Common myeloid progenitor, CD34-positive (primary cell): ENCODE results near the gene SLC25A51. TPM values are rescaled to one million over a fixed set of nuclear protein-coding genes. Genes with fewer than 3 reads are reported as not detected.
A peak's percentile ranks its signal among the peaks of the same experiment; 100 is the strongest.

ENCODE experiments used
- CTCF ChIA-PET: fragments of 350-600 bp; sonication (Branson Sonifier 250); formaldehyde crosslinking; loops from one replicate; lab custom pipeline; 2021; ENCODE audit warnings: antibody characterized with exemption; lab: Charles Lee
- POLR2A ChIA-PET: fragments of 350-600 bp; sonication (Branson Sonifier 250); formaldehyde crosslinking; loops from one replicate; lab custom pipeline; 2021; ENCODE audit warnings: antibody characterized with exemption; lab: Charles Lee
- DNase-seq, 3 donors: peaks; one replicate each; pipeline versions ENCODE4 v3.0.0 to v3.0.0-alpha.2; 2013
- H3K27ac ChIP-seq, 2 experiments: 1 replicate in 1 of 2; 2 replicates in 1 of 2; pipeline ENCODE4 v1.7.0; 2013; ENCODE audit warnings: inconsistent platforms in 2 of 2, low read length in 2 of 2, mild to moderate bottlenecking in 2 of 2, low read depth in 1 of 2, moderate library complexity in 1 of 2; ENCODE audit not compliant: severe bottlenecking in 2 of 2, insufficient read depth in 1 of 2, poor library complexity in 1 of 2
- H3K27me3 ChIP-seq, 5 experiments: replicated peaks in 2 of 5; 1 replicate in 3 of 5; 2 replicates in 2 of 5; pipeline versions ENCODE4 v1.6.1 to v1.7.0; 2013; ENCODE audit warnings: low read length in 4 of 5, mild to moderate bottlenecking in 2 of 5, moderate library complexity in 2 of 5, inconsistent platforms in 1 of 5; ENCODE audit not compliant: insufficient read depth in 5 of 5, control insufficient read depth in 4 of 5
- H3K36me3 ChIP-seq, 4 experiments: 1 replicate in 2 of 4; 2 replicates in 2 of 4; pipeline versions ENCODE4 v1.6.1 to v1.7.0; 2013; ENCODE audit warnings: low read length in 3 of 4, control low read depth in 1 of 4, mild to moderate bottlenecking in 1 of 4; ENCODE audit not compliant: control insufficient read depth in 4 of 4, insufficient read depth in 4 of 4
- H3K4me1 ChIP-seq, 4 experiments: 1 replicate in 3 of 4; 2 replicates in 1 of 4; pipeline versions ENCODE4 v1.6.1 to v1.7.1; 2013; ENCODE audit warnings: low read length in 3 of 4, mild to moderate bottlenecking in 3 of 4, control low read depth in 1 of 4, inconsistent platforms in 1 of 4, moderate library complexity in 1 of 4; ENCODE audit not compliant: control insufficient read depth in 4 of 4, insufficient read depth in 4 of 4; ENCODE audit errors: control extremely low read depth in 1 of 4
- H3K4me3 ChIP-seq, 7 experiments: 1 replicate in 4 of 7; 2 replicates in 3 of 7; pipeline versions ENCODE4 v1.5.1 to v1.7.0; 2013; ENCODE audit warnings: mild to moderate bottlenecking in 7 of 7, low read length in 6 of 7, moderate library complexity in 6 of 7, inconsistent platforms in 2 of 7, low read depth in 2 of 7, control low read depth in 1 of 7; ENCODE audit not compliant: insufficient read depth in 4 of 7, control insufficient read depth in 1 of 7; ENCODE audit errors: extremely low read depth in 1 of 7
- H3K9me3 ChIP-seq, 5 experiments: 1 replicate in 4 of 5; 2 replicates in 1 of 5; pipeline versions ENCODE4 v1.6.1 to v1.7.1; 2013; ENCODE audit warnings: low read length in 4 of 5, mild to moderate bottlenecking in 2 of 5, inconsistent platforms in 1 of 5, low read depth in 1 of 5, moderate library complexity in 1 of 5; ENCODE audit not compliant: control insufficient read depth in 4 of 5, insufficient read depth in 2 of 5; ENCODE audit errors: control extremely low read depth in 1 of 5
- WGBS: methylation state at CpG from one replicate; pipeline ENCODE4 v1.1.5; 2013; ENCODE audit not compliant: insufficient coverage; 5-methylcytosine and 5-hydroxymethylcytosine counted together
- polyA plus RNA-seq: library from polyadenylated mRNA; unstranded; fragments of 120-200 nt; gene quantifications from one replicate; pipeline ENCODE4 v1.2.1, GENCODE V29; 2013

SLC25A51 gene, protein sequence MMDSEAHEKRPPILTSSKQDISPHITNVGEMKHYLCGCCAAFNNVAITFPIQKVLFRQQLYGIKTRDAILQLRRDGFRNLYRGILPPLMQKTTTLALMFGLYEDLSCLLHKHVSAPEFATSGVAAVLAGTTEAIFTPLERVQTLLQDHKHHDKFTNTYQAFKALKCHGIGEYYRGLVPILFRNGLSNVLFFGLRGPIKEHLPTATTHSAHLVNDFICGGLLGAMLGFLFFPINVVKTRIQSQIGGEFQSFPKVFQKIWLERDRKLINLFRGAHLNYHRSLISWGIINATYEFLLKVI
- 11.5 TPM for polyA plus RNA-seq

DNA sequence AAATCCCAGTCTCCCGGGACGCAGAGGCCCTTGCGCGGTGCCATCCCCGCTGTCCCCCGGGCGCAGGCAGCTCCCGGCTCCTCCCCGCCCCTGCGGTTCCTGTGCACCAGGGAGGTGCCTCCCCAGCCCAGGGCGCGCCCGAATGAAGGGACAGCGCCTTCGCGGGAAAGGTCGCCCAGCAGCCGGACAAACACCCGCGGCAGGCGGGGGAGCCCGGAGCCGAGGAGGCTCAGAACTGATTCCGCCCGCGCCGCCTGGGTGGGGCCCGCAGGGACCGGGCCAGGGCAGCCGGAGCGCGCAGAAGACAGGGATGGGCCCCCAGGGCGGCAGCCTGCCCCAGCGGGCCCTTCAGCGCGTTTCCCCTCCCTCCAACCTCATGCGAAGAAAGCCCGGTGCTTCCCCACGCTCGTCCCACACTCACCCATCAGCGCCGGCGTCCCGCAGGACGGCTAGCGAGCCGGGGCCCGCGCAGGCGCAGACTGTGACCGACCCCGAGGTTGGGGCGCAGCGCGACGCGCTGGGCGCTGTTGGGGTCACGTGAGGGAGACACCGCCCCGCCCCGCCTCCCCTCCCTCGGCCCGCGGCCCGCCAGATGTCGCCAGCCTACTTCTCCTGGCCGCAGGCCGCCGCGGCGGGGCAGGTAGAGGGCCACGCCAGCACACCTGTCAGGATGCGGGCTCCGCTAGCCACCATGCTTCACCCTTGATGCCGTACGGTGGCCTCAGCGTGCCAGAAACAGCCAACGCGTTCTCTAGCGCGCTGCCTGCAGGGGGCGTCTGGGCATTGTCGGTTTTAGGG is at the start of gene SLC25A51:
SLC25A51 (minus strand) TSS at position 481 of the 798 bp plus-strand sequence. CDS start 15,577 bp downstream, outside the sequence.
- Histone ChIP-seq H3K27ac (peak within 1 kb of the TSS; percentile 13 to 77), H3K9me3 (no peaks in the 10 kb centered on the region), H3K27me3 (no peaks in the 10 kb centered on the region), H3K4me1 (peaks cover 10 to 29% (median 19%) of the 10 kb centered on the region in 4 experiments), H3K36me3 (peaks cover 0 to 7% (median 3%) of the 10 kb centered on the region in 4 experiments), H3K4me3 (peak within 1 kb of the TSS; percentile 75 to 95 (median 91))
- ChIA-PET CTCF (interaction anchor here (0.7 to 2.5 kb wide), 6 partner anchors 8 to 457 kb away, joined by 3 to 8 read pairs (median 4); no protein-coding TSS in a partner anchor), POLR2A (interaction anchor here (0.7 kb wide), 1 partner anchor 167 kb away, joined by 3 read pairs; no protein-coding TSS in a partner anchor)
- under 1% methylated on average over 75 of the region's 84 CpGs for WGBS
- peak; percentile 93 to 96 (median 95) for DNase-seq

GRCh38 chr9:37953206-37953774 is 49.4 kb upstream of the SLC25A51 start:
- H3K4me3 ChIP-seq, result no peak overlapping the region
- no peak overlapping the region for H3K27ac ChIP-seq
- DNase-seq, result no peak
- 95% methylated on average over 2 of the region's 5 CpGs for WGBS
- no peaks in the 10 kb centered on the region for H3K27me3 ChIP-seq
- peaks cover 0 to 14% (median 0%) of the 10 kb centered on the region in 4 experiments for H3K36me3 ChIP-seq
- H3K9me3 ChIP-seq, result no peaks in the 10 kb centered on the region
- POLR2A ChIA-PET, result no interaction called here
- H3K4me1 ChIP-seq, result no peaks in the 10 kb centered on the region
- CTCF ChIA-PET, result no interaction called here

DNA sequence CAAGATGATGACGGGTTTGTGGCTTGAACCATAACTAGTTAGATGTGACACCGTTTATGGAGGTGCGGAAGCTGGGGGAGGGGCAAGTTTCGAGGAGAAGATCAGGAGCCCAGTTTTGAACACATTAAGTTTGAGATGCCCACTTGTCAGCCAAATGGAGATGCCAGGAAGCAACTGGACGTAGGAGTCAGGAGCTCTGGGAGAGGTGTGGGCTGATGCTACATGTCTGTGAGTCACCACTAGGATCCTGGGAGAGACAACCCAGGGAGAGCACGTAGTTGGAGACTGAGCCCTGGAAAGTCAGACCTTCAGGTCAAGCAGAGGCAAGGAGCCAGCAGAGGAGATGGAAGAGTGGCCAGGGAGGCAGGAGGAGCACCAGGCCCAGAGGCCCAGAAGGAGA is 48.8 kb upstream of the SLC25A51 start:
- no peaks in the 10 kb centered on the region for H3K9me3 ChIP-seq
- WGBS, result 96% methylated on average over 6 of the region's 6 CpGs
- CTCF ChIA-PET, result no interaction called here
- peaks cover 0 to 14% (median 0%) of the 10 kb centered on the region in 4 experiments for H3K36me3 ChIP-seq
- no peak for DNase-seq
- H3K27me3 ChIP-seq, result no peaks in the 10 kb centered on the region
- no peaks in the 10 kb centered on the region for H3K4me1 ChIP-seq
- POLR2A ChIA-PET, result no interaction called here
- H3K27ac ChIP-seq, result no peak overlapping the region
- H3K4me3 ChIP-seq, result no peak overlapping the region

- Histone ChIP-seq H3K4me1 (no peaks in the 10 kb centered on the region), H3K27ac (no peak overlapping the region), H3K4me3 (no peak overlapping the region), H3K27me3 (no peaks in the 10 kb centered on the region), H3K36me3 (peaks cover 0 to 17% (median 2%) of the 10 kb centered on the region in 4 experiments), H3K9me3 (no peaks in the 10 kb centered on the region)
- POLR2A ChIA-PET, result no interaction called here
- DNase-seq, result no peak
- CTCF ChIA-PET, result interaction anchor here (0.7 kb wide), 1 partner anchor 36 kb away, joined by 3 read pairs; no protein-coding TSS in a partner anchor
- WGBS, result 97% methylated on average over 9 of the region's 12 CpGs
Measured at GRCh38 chr9:37951671-37952449, 47.9 kb upstream of the SLC25A51 start.

DNA sequence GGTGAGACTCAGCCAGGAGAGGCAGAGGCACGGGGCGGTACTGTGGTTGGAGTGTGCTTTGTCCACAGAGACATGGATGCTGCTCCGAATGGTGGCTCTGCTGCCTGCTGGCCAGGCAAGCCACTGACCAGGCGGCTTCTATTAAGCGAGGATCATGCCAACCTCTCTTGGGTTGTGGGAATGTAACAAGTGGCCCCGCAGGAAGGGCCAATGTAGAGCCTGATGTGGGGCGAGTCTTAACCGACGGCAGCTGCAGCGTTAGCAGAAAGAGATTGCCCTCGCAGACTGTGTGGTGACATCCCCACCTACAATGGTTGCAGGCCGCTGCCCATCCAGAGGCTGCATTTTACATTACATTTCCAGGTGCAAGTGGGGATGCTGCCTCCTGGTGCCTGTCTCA is 46.6 kb upstream of the SLC25A51 start:
- DNase-seq, result no peak
- Histone ChIP-seq H3K27me3 (no peaks in the 10 kb centered on the region), H3K4me3 (no peak overlapping the region), H3K4me1 (no peaks in the 10 kb centered on the region), H3K36me3 (peaks cover 0 to 14% (median 2%) of the 10 kb centered on the region in 4 experiments), H3K27ac (no peak overlapping the region), H3K9me3 (no peaks in the 10 kb centered on the region)
- ChIA-PET CTCF (interaction anchor here (1.1 kb wide), 1 partner anchor 9 kb away, joined by 3 read pairs; no protein-coding TSS in a partner anchor), POLR2A (no interaction called here)
- WGBS, result over 99% methylated on average over 12 of the region's 12 CpGs

GRCh38 chr9:37949576-37949975 is 45.6 kb upstream of the SLC25A51 start:
- Histone ChIP-seq H3K9me3 (no peaks in the 10 kb centered on the region), H3K4me1 (no peaks in the 10 kb centered on the region), H3K4me3 (no peak overlapping the region), H3K36me3 (peaks cover 0 to 11% (median 2%) of the 10 kb centered on the region in 4 experiments), H3K27ac (no peak overlapping the region), H3K27me3 (no peaks in the 10 kb centered on the region)
- 99% methylated on average over 8 of the region's 8 CpGs for WGBS
- no peak for DNase-seq
- POLR2A ChIA-PET, result no interaction called here
- CTCF ChIA-PET, result interaction anchor here (0.6 to 1.1 kb wide), 2 partner anchors 8 to 137 kb away, joined by 3 read pairs; no protein-coding TSS in a partner anchor
